B cell (primary cell): ENCODE measurements around the gene DLG2.

ENCODE experiments used
- EZH2 ChIP-seq: IDR thresholded peaks from 2 replicates; pipeline ENCODE4 v1.6.1; 2012; ENCODE audit warnings: borderline replicate concordance, low read depth, mild to moderate bottlenecking, moderate library complexity, low read length; ENCODE audit not compliant: insufficient read depth, poor library complexity, severe bottlenecking
- TF ChIP-seq, protein P1 (sequence below): fragments of 200-600 bp; IDR thresholded peaks from one replicate; pipeline ENCODE4 v1.8.0; 2022; ENCODE audit warnings: antibody characterized with exemption, mild to moderate bottlenecking

DNA sequence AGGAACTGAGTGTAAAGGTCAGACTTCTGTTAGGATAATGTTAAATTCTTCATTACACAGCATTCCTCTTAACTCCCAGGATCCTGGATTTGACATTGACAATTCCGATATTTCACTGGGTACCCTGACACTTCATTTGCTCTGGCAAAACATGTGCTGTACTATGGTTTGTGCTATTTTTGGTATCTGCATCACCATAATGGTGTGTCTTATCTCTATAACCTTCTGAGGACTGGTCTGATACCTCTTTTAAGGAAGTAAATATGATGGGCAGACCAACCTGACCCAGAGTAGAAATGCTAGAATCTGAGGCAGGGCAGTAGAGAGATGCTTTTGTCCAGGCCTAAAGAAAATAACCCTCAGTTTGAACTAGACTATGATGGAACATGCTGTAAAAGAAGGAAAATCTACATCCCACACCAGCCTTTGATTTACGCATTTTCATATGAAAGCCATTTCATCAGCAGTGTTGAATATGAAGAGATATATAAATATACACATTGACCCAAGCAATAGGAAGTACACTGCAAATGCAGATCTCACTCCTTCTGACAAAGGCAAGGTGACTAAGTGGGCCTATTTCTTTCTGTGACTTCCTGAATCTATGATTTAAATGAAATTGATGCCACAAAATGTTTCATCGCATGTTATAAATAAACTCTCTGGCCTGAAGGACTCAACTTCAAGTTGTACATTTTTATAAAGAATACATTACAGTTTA is 966.7 kb downstream of the DLG2 start:
- TF ChIP-seq, protein P1, sequence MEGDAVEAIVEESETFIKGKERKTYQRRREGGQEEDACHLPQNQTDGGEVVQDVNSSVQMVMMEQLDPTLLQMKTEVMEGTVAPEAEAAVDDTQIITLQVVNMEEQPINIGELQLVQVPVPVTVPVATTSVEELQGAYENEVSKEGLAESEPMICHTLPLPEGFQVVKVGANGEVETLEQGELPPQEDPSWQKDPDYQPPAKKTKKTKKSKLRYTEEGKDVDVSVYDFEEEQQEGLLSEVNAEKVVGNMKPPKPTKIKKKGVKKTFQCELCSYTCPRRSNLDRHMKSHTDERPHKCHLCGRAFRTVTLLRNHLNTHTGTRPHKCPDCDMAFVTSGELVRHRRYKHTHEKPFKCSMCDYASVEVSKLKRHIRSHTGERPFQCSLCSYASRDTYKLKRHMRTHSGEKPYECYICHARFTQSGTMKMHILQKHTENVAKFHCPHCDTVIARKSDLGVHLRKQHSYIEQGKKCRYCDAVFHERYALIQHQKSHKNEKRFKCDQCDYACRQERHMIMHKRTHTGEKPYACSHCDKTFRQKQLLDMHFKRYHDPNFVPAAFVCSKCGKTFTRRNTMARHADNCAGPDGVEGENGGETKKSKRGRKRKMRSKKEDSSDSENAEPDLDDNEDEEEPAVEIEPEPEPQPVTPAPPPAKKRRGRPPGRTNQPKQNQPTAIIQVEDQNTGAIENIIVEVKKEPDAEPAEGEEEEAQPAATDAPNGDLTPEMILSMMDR = no peak
- TF ChIP-seq EZH2 = no peak
